ENCODE results near the gene INMT.

The INMT gene

GRCh38 chr7:30805081-30805691 lies 53.3 kb downstream of the INMT start:
- DNase-seq (ENCODE audit: extremely low spot score), result no peak
- POLR2A ChIA-PET, result no interaction called here
- CTCF ChIA-PET, result no interaction called here
- no peak for TF ChIP-seq ARNT (IDR thresholded peaks at IDR 0.05)
- no peak for TF ChIP-seq HDGF (IDR thresholded peaks at IDR 0.05; ENCODE audit: borderline replicate concordance)
- no peak for TF ChIP-seq FOXA1 (IDR thresholded peaks at IDR 0.05)
- no peak for TF ChIP-seq ZNF384 (IDR thresholded peaks at IDR 0.05)
- TF ChIP-seq PKNOX1 (IDR thresholded peaks at IDR 0.05), result no peak
- no peak for TF ChIP-seq SUZ12 (IDR thresholded peaks at IDR 0.05)
- TF ChIP-seq SP1 (IDR thresholded peaks at IDR 0.05), result no peak
- no peak for TF ChIP-seq ELF4 (IDR thresholded peaks at IDR 0.05)
- no peak for TF ChIP-seq NFRKB (IDR thresholded peaks at IDR 0.05)
- no peak for TF ChIP-seq BHLHE40 (IDR thresholded peaks at IDR 0.05; ENCODE audit: borderline replicate concordance)
- no peak for TF ChIP-seq CTBP1 (IDR thresholded peaks at IDR 0.05; ENCODE audit: borderline replicate concordance)

GRCh38 chr7:30805931-30806330 lies 54.0 kb downstream of the INMT start:
- TF ChIP-seq PKNOX1 (IDR thresholded peaks at IDR 0.05) (no peak), ARNT (IDR thresholded peaks at IDR 0.05) (no peak), NFRKB (IDR thresholded peaks at IDR 0.05) (no peak), HDGF (IDR thresholded peaks at IDR 0.05; ENCODE audit: borderline replicate concordance) (no peak), LEF1 (IDR thresholded peaks at IDR 0.05; ENCODE audit: borderline replicate concordance) (no peak), TARDBP (IDR thresholded peaks at IDR 0.05) (no peak), SP1 (IDR thresholded peaks at IDR 0.05) (no peak), BHLHE40 (IDR thresholded peaks at IDR 0.05; ENCODE audit: borderline replicate concordance) (no peak), ELF4 (IDR thresholded peaks at IDR 0.05) (no peak), CTBP1 (IDR thresholded peaks at IDR 0.05; ENCODE audit: borderline replicate concordance) (no peak)
- CTCF ChIA-PET, result interaction anchor here (0.7 kb wide), 1 partner anchor 514 kb away, joined by 3 read pairs; no protein-coding TSS in a partner anchor
- DNase-seq (ENCODE audit: extremely low spot score), result no peak
- POLR2A ChIA-PET, result no interaction called here
